K562 (cell line): ENCODE results near the gene NOLC1. TPM values are rescaled to one million over a fixed set of nuclear protein-coding genes. Genes with fewer than 3 reads are reported as not detected.

Source experiments
- TSC22D4 ChIP-seq: fragments of 450-650 bp; IDR thresholded peaks from 2 replicates; pipeline ENCODE4 v1.6.1; 2016; ENCODE audit warnings: missing genetic modification characterization, missing biosample characterization, control low read depth
- ZBTB1 ChIP-seq: sonication (generic); formaldehyde crosslinking; IDR thresholded peaks from 2 replicates; pipeline ENCODE4 v1.8.1; 2023; ENCODE audit warnings: missing genetic modification reagents, low read depth, mild to moderate bottlenecking, borderline replicate concordance
- polyA plus RNA-seq, 8 experiments: library from polyadenylated mRNA; depleted of rRNA in 4 of 8; stranded (reverse) in 5 of 8; unstranded in 3 of 8; fragments of >200 nt; fragmentation: Nextera tagmentation in 2 of 8; fragmentation: Illumina TruSeq in 1 of 8; extraction: Ambion mirVana in 2 of 8; extraction: Trizol in 1 of 8; gene quantifications; 2 replicates each; pipeline versions ENCODE4 v1.2.1 to v1.2.3, GENCODE V29; 2011 to 2014; ENCODE audit warnings: inconsistent platforms in 1 of 8, missing spikeins in 1 of 8
- total RNA-seq, 7 experiments: library from RNA; depleted of rRNA in 6 of 7; stranded (reverse); fragments of >200 nt in 6 of 7; fragmentation: Illumina TruSeq in 2 of 7; extraction: Trizol in 2 of 7; gene quantifications; 2 replicates each; pipeline versions ENCODE4 v1.2.1 to v1.2.3, GENCODE V29; 2011 to 2021; ENCODE audit warnings: low replicate concordance in 1 of 7
- TF ChIP-seq, protein P1 (sequence below): fragments of 200-600 bp; sonication (generic); IDR thresholded peaks from one replicate; pipeline ENCODE4 v1.6.1; 2012; ENCODE audit warnings: mild to moderate bottlenecking, low read depth, low read length, inconsistent platforms
- TF ChIP-seq, protein P2 (sequence below): fragments of 250-450 bp; sonication (Bioruptor Pico); IDR thresholded peaks from 2 replicates; pipeline ENCODE4 v1.4.0; 2020; ENCODE audit warnings: mild to moderate bottlenecking, moderate library complexity, borderline replicate concordance
- TF ChIP-seq, protein P3 (sequence below): fragments of 250-450 bp; sonication (Bioruptor Pico); IDR thresholded peaks from 2 replicates; pipeline ENCODE4 v1.4.0; 2020; ENCODE audit warnings: mild to moderate bottlenecking, moderate library complexity

Gene NOLC1
- total and polyA plus RNA-seq, 9 of the 15 experiments (the other 6 are each of a cell fraction or from before 2014, with no cell fraction given), result 102 to 310 (median 165) TPM

DNA sequence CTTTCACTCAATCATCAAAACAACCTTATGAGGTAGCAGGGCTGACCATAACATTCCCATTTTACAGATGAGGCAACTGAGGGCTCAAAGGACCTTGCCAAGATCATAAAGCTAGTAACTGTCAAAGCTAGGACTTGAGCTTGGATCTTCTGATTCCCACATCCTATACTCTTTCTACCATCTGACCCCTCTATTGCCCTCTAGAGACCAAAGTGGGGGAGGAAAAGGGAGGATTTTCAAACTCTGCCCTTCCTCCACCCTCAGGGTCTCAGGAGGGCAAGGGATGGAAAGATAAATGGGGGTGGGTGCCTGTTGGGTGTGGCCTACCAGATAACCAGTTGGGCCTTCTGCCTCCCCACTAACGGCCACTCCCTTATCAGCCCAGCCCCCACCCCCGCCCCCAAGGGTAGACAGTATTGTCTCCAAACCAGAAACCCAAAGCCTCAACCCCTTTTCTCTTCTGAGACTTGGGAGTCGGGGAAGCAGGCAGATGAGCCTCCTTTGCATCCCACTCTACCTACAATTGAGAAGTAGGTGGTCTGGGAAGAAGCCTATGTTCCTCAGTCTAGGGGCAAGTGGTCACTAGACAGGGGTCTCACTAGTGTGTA is 39.9 kb upstream of the NOLC1 start (continued):
- TF ChIP-seq, protein P1, sequence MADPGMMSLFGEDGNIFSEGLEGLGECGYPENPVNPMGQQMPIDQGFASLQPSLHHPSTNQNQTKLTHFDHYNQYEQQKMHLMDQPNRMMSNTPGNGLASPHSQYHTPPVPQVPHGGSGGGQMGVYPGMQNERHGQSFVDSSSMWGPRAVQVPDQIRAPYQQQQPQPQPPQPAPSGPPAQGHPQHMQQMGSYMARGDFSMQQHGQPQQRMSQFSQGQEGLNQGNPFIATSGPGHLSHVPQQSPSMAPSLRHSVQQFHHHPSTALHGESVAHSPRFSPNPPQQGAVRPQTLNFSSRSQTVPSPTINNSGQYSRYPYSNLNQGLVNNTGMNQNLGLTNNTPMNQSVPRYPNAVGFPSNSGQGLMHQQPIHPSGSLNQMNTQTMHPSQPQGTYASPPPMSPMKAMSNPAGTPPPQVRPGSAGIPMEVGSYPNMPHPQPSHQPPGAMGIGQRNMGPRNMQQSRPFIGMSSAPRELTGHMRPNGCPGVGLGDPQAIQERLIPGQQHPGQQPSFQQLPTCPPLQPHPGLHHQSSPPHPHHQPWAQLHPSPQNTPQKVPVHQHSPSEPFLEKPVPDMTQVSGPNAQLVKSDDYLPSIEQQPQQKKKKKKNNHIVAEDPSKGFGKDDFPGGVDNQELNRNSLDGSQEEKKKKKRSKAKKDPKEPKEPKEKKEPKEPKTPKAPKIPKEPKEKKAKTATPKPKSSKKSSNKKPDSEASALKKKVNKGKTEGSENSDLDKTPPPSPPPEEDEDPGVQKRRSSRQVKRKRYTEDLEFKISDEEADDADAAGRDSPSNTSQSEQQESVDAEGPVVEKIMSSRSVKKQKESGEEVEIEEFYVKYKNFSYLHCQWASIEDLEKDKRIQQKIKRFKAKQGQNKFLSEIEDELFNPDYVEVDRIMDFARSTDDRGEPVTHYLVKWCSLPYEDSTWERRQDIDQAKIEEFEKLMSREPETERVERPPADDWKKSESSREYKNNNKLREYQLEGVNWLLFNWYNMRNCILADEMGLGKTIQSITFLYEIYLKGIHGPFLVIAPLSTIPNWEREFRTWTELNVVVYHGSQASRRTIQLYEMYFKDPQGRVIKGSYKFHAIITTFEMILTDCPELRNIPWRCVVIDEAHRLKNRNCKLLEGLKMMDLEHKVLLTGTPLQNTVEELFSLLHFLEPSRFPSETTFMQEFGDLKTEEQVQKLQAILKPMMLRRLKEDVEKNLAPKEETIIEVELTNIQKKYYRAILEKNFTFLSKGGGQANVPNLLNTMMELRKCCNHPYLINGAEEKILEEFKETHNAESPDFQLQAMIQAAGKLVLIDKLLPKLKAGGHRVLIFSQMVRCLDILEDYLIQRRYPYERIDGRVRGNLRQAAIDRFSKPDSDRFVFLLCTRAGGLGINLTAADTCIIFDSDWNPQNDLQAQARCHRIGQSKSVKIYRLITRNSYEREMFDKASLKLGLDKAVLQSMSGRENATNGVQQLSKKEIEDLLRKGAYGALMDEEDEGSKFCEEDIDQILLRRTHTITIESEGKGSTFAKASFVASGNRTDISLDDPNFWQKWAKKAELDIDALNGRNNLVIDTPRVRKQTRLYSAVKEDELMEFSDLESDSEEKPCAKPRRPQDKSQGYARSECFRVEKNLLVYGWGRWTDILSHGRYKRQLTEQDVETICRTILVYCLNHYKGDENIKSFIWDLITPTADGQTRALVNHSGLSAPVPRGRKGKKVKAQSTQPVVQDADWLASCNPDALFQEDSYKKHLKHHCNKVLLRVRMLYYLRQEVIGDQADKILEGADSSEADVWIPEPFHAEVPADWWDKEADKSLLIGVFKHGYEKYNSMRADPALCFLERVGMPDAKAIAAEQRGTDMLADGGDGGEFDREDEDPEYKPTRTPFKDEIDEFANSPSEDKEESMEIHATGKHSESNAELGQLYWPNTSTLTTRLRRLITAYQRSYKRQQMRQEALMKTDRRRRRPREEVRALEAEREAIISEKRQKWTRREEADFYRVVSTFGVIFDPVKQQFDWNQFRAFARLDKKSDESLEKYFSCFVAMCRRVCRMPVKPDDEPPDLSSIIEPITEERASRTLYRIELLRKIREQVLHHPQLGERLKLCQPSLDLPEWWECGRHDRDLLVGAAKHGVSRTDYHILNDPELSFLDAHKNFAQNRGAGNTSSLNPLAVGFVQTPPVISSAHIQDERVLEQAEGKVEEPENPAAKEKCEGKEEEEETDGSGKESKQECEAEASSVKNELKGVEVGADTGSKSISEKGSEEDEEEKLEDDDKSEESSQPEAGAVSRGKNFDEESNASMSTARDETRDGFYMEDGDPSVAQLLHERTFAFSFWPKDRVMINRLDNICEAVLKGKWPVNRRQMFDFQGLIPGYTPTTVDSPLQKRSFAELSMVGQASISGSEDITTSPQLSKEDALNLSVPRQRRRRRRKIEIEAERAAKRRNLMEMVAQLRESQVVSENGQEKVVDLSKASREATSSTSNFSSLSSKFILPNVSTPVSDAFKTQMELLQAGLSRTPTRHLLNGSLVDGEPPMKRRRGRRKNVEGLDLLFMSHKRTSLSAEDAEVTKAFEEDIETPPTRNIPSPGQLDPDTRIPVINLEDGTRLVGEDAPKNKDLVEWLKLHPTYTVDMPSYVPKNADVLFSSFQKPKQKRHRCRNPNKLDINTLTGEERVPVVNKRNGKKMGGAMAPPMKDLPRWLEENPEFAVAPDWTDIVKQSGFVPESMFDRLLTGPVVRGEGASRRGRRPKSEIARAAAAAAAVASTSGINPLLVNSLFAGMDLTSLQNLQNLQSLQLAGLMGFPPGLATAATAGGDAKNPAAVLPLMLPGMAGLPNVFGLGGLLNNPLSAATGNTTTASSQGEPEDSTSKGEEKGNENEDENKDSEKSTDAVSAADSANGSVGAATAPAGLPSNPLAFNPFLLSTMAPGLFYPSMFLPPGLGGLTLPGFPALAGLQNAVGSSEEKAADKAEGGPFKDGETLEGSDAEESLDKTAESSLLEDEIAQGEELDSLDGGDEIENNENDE, result no peak
- TF ChIP-seq ZBTB1 (CRISPR knock-in tag) (no peak), TSC22D4 (no peak)
- TF ChIP-seq, protein P2, sequence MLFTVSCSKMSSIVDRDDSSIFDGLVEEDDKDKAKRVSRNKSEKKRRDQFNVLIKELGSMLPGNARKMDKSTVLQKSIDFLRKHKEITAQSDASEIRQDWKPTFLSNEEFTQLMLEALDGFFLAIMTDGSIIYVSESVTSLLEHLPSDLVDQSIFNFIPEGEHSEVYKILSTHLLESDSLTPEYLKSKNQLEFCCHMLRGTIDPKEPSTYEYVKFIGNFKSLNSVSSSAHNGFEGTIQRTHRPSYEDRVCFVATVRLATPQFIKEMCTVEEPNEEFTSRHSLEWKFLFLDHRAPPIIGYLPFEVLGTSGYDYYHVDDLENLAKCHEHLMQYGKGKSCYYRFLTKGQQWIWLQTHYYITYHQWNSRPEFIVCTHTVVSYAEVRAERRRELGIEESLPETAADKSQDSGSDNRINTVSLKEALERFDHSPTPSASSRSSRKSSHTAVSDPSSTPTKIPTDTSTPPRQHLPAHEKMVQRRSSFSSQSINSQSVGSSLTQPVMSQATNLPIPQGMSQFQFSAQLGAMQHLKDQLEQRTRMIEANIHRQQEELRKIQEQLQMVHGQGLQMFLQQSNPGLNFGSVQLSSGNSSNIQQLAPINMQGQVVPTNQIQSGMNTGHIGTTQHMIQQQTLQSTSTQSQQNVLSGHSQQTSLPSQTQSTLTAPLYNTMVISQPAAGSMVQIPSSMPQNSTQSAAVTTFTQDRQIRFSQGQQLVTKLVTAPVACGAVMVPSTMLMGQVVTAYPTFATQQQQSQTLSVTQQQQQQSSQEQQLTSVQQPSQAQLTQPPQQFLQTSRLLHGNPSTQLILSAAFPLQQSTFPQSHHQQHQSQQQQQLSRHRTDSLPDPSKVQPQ (CRISPR knock-in tag), result no peak
- TF ChIP-seq, protein P3, sequence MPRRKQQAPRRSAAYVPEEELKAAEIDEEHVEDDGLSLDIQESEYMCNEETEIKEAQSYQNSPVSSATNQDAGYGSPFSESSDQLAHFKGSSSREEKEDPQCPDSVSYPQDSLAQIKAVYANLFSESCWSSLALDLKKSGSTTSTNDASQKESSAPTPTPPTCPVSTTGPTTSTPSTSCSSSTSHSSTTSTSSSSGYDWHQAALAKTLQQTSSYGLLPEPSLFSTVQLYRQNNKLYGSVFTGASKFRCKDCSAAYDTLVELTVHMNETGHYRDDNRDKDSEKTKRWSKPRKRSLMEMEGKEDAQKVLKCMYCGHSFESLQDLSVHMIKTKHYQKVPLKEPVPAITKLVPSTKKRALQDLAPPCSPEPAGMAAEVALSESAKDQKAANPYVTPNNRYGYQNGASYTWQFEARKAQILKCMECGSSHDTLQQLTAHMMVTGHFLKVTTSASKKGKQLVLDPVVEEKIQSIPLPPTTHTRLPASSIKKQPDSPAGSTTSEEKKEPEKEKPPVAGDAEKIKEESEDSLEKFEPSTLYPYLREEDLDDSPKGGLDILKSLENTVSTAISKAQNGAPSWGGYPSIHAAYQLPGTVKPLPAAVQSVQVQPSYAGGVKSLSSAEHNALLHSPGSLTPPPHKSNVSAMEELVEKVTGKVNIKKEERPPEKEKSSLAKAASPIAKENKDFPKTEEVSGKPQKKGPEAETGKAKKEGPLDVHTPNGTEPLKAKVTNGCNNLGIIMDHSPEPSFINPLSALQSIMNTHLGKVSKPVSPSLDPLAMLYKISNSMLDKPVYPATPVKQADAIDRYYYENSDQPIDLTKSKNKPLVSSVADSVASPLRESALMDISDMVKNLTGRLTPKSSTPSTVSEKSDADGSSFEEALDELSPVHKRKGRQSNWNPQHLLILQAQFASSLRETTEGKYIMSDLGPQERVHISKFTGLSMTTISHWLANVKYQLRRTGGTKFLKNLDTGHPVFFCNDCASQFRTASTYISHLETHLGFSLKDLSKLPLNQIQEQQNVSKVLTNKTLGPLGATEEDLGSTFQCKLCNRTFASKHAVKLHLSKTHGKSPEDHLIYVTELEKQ (CRISPR knock-in tag), result no peak
